ENCODE results near the gene MGMT. TPM values are rescaled to one million over a fixed set of nuclear protein-coding genes. Genes with fewer than 3 reads are reported as not detected.

Gene MGMT
- polyA plus RNA-seq, 3 donors = 9.5 to 23.5 (median 17.5) TPM

DNA sequence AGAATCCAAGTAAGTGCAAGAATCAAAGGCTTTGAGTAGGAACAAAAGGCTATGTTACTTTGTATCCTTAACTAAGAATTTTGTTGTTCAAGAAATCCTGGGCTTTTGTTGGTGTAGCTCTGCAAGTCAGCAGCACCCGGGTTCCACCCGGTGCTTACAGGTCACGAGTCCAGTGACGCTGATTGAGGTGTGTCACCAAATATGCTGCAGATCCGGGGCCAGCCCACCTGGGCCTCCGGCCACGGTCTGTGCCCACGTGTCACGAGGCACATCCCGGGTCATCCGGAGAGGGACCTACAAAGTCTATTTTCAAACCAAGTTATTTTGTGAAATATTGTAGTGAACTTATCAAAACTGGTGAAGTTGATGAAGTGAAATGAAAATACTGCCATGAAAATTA is 103.1 kb downstream of the MGMT start:
- DNase-seq = no peak
- H3K4me3 Mint-ChIP-seq = no peak overlapping the region
- Histone ChIP-seq H3K4me2 (replicated peaks; ENCODE audit: extremely low read depth, low read length, poor library complexity, severe bottlenecking) (no peak overlapping the region), H2AFZ (ENCODE audit: insufficient read depth, low read depth, low read length, poor library complexity, severe bottlenecking) (no peak overlapping the region), H3K27ac (ENCODE audit: low read depth in 1 of 2, low read length in 2 of 2) (no peak overlapping the region), H3K9ac (ENCODE audit: insufficient read depth, low read length, poor library complexity, severe bottlenecking) (no peak overlapping the region), H4K20me1 (ENCODE audit: insufficient read depth, low read length) (no peaks in the 10 kb centered on the region), H3K36me3 (replicated peaks in 1 of 2; ENCODE audit: control insufficient read depth in 1 of 2, insufficient read depth in 2 of 2, low read length in 2 of 2) (no peaks in the 10 kb centered on the region), H3K9me3 (replicated peaks in 1 of 2; ENCODE audit: control insufficient read depth in 1 of 2, insufficient read depth in 1 of 2, low read length in 2 of 2) (peaks cover 6 to 9% of the 10 kb centered on the region in 2 donors), H3K4me3 (replicated peaks in 1 of 3; ENCODE audit: low read depth in 2 of 3, low read length in 3 of 3) (no peak overlapping the region), H3K27me3 (ENCODE audit: control insufficient read depth in 2 of 2, insufficient read depth in 2 of 2, low read length in 2 of 2) (no peaks in the 10 kb centered on the region), H3K4me1 (ENCODE audit: control insufficient read depth in 1 of 2, insufficient read depth in 2 of 2, low read length in 2 of 2) (no peaks in the 10 kb centered on the region), H3K79me2 (ENCODE audit: insufficient read depth, low read length) (no peaks in the 10 kb centered on the region)
- H3K36me3 Mint-ChIP-seq = peaks cover 6 to 8% of the 10 kb centered on the region in 2 donors
- H3K4me1 Mint-ChIP-seq = no peaks in the 10 kb centered on the region
- 99% methylated on average over 8 of the region's 11 CpGs for WGBS (ENCODE audit: insufficient coverage)
- H3K27ac Mint-ChIP-seq = no peak overlapping the region
- H3K9me3 Mint-ChIP-seq = peaks cover 3 to 15% (median 11%) of the 10 kb centered on the region in 7 donors
- peaks cover 0 to 1% (median 0%) of the 10 kb centered on the region in 3 donors for H3K27me3 Mint-ChIP-seq (ENCODE audit: low read depth in 3 of 3)
- TF ChIP-seq, protein P1, sequence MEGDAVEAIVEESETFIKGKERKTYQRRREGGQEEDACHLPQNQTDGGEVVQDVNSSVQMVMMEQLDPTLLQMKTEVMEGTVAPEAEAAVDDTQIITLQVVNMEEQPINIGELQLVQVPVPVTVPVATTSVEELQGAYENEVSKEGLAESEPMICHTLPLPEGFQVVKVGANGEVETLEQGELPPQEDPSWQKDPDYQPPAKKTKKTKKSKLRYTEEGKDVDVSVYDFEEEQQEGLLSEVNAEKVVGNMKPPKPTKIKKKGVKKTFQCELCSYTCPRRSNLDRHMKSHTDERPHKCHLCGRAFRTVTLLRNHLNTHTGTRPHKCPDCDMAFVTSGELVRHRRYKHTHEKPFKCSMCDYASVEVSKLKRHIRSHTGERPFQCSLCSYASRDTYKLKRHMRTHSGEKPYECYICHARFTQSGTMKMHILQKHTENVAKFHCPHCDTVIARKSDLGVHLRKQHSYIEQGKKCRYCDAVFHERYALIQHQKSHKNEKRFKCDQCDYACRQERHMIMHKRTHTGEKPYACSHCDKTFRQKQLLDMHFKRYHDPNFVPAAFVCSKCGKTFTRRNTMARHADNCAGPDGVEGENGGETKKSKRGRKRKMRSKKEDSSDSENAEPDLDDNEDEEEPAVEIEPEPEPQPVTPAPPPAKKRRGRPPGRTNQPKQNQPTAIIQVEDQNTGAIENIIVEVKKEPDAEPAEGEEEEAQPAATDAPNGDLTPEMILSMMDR (IDR thresholded peaks at IDR 0.05) = no peak
- intact Hi-C loops (cut with micrococcal nuclease) = no loop called here

DNA sequence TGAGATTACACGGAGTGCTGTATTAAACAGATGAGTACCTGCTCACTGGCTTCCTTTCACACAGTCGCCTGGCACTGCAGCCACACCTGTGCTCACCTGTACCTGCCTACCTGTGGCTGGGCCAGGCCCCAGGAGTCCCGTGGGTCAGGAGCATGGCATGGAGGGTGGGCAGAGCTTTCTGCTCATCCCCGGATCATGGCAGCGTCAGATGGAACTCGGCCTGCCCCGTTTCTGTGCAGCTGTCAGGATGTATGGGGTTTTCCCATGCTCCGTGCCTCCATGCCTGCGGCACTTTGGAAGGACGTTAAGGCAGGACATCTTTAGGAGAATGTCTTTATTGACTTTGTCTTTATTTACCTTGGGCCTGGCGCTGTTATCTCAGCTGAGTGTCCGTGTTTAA is 112.2 kb downstream of the MGMT start:
- H3K36me3 ChIP-seq (replicated peaks in 1 of 2; ENCODE audit: control insufficient read depth in 1 of 2, insufficient read depth in 2 of 2, low read length in 2 of 2) = no peaks in the 10 kb centered on the region
- Mint-ChIP-seq H3K27me3 (ENCODE audit: low read depth in 3 of 3) (peaks cover 0 to 3% (median 0%) of the 10 kb centered on the region in 3 donors), H3K4me3 (no peak overlapping the region), H3K4me1 (no peaks in the 10 kb centered on the region), H3K9me3 (peaks cover 23 to 50% (median 30%) of the 10 kb centered on the region in 7 donors), H3K27ac (no peak overlapping the region), H3K36me3 (no peaks in the 10 kb centered on the region)
- H3K9me3 ChIP-seq (replicated peaks in 1 of 2; ENCODE audit: control insufficient read depth in 1 of 2, insufficient read depth in 1 of 2, low read length in 2 of 2) = peaks cover 17 to 47% of the 10 kb centered on the region in 2 donors
- H3K79me2 ChIP-seq (ENCODE audit: insufficient read depth, low read length) = no peaks in the 10 kb centered on the region
- no peaks in the 10 kb centered on the region for H4K20me1 ChIP-seq (ENCODE audit: insufficient read depth, low read length)
- no peaks in the 10 kb centered on the region for H3K4me1 ChIP-seq (ENCODE audit: control insufficient read depth in 1 of 2, insufficient read depth in 2 of 2, low read length in 2 of 2)
- TF ChIP-seq, protein P1 (IDR thresholded peaks at IDR 0.05) = no peak
- WGBS (ENCODE audit: insufficient coverage) = 97% methylated on average over 9 of the region's 12 CpGs
- no peak overlapping the region for H3K4me2 ChIP-seq (replicated peaks; ENCODE audit: extremely low read depth, low read length, poor library complexity, severe bottlenecking)
- H3K9ac ChIP-seq (ENCODE audit: insufficient read depth, low read length, poor library complexity, severe bottlenecking) = no peak overlapping the region
- no peak overlapping the region for H2AFZ ChIP-seq (ENCODE audit: insufficient read depth, low read depth, low read length, poor library complexity, severe bottlenecking)
- H3K4me3 ChIP-seq (replicated peaks in 1 of 3; ENCODE audit: low read depth in 2 of 3, low read length in 3 of 3) = no peak overlapping the region
- no peak for DNase-seq
- intact Hi-C loops (cut with micrococcal nuclease) = no loop called here
- no peak overlapping the region for H3K27ac ChIP-seq (ENCODE audit: low read depth in 1 of 2, low read length in 2 of 2)
- no peaks in the 10 kb centered on the region for H3K27me3 ChIP-seq (ENCODE audit: control insufficient read depth in 2 of 2, insufficient read depth in 2 of 2, low read length in 2 of 2)

Measured in CD14-positive monocyte (primary cell).